Body of pancreas (tissue), 4 donors: Measurements from ENCODE around the gene KLHL7. TPM values are rescaled to one million over a fixed set of nuclear protein-coding genes. Genes with fewer than 3 reads are reported as not detected.

ENCODE experiments used
- ATAC-seq: fragments of 150-250 bp; one replicate; pipeline ENCODE4 v1.9.1; 2016
- DNase-seq, 4 donors: peaks; one replicate each; pipeline ENCODE4 v3.0.0-alpha.2; 2019
- H3K27ac ChIP-seq, 4 donors: fragments of 200-600 bp; sonication (generic); 1 replicate in 3 of 4; 2 replicates in 1 of 4; pipeline versions ENCODE4 v1.5.1 to v1.6.1; 2016 to 2019; ENCODE audit warnings: mild to moderate bottlenecking in 1 of 4, mixed read lengths in 1 of 4, moderate library complexity in 1 of 4
- H3K27me3 ChIP-seq, 2 donors: fragments of 200-600 bp; sonication (generic); one replicate each; pipeline ENCODE4 v1.6.0; 2016; ENCODE audit warnings: mild to moderate bottlenecking in 1 of 2
- H3K36me3 ChIP-seq, 2 donors: fragments of 200-600 bp; sonication (generic); replicated peaks in 1 of 2; 2 replicates each; pipeline ENCODE4 v1.5.1; 2016; ENCODE audit warnings: low read depth in 2 of 2; ENCODE audit not compliant: insufficient read depth in 1 of 2
- H3K4me1 ChIP-seq: fragments of 200-600 bp; sonication (generic); one replicate; pipeline ENCODE4 v1.6.0; 2016
- H3K4me3 ChIP-seq, 2 donors: fragments of 200-600 bp; sonication (generic); 1 replicate in 1 of 2; 2 replicates in 1 of 2; pipeline ENCODE4 v1.5.1; 2016 to 2019
- H3K9me3 ChIP-seq, 3 donors: fragments of 200-600 bp; sonication (generic); 1 replicate in 2 of 3; 2 replicates in 1 of 3; pipeline ENCODE4 v1.5.1; 2016
- POLR2A ChIP-seq, 3 donors: fragments of 450-650 bp; IDR thresholded peaks; one replicate each; pipeline ENCODE4 v1.6.1; 2016; ENCODE audit warnings: antibody characterized with exemption in 3 of 3, mild to moderate bottlenecking in 2 of 3
- WGBS, 2 donors: methylation state at CpG; one replicate each; pipeline ENCODE4 v1.1.5; 2017; 5-methylcytosine and 5-hydroxymethylcytosine counted together
- intact Hi-C: fragments of 100-400 bp; cut with DNase I; formaldehyde crosslinking; loops from one replicate; pipeline ENCODE4 v1.15.1; 2023
- total RNA-seq, 2 donors: library from RNA; depleted of rRNA; stranded (reverse); fragments of >200 nt; gene quantifications; one replicate each; pipeline ENCODE4 v1.1.0, GENCODE V29; 2016
- TF ChIP-seq, protein P1 (sequence below), 7 experiments: fragments of 450-650 bp in 4 of 7; fragments of 200-600 bp in 3 of 7; sonication (generic) in 3 of 7; IDR thresholded peaks; one replicate each; pipeline ENCODE4 v1.5.1; 2016 to 2019; ENCODE audit warnings: antibody characterized with exemption in 7 of 7

KLHL7 gene
- total RNA-seq, 2 donors from 2014 or later: 18.2 to 65.3 TPM

DNA sequence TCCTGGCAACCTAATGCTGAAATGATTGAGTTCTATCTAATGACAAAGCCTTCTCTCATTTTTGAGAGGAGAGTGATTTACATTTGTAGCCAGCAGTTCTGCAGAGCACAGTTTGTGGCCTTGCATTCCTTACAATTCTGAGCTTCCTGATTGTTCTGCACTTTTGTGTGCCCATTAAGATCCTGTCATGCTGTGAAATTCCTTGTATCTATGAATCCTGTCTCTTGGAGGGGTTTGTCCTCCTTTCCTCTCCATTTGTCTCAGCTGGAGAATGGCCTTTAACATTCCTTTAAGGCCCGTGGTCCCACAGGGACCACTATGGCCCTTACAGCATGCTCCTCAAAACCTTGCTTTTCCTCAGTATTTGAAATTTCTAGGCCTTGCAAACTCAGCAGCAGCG lies 10.4 kb downstream of the KLHL7 start:
- Histone ChIP-seq H3K9me3 (no peaks in the 10 kb centered on the region), H3K27ac (no peak overlapping the region), H3K27me3 (no peaks in the 10 kb centered on the region), H3K36me3 (no peaks in the 10 kb centered on the region), H3K4me3 (no peak overlapping the region), H3K4me1 (no peaks in the 10 kb centered on the region)
- WGBS, 2 donors: 66 to 68% methylated on average over 2 of the region's 2 CpGs
- ATAC-seq (no peak), DNase-seq (no peak)
- intact Hi-C loops: no loop called here
- TF ChIP-seq, protein P1, sequence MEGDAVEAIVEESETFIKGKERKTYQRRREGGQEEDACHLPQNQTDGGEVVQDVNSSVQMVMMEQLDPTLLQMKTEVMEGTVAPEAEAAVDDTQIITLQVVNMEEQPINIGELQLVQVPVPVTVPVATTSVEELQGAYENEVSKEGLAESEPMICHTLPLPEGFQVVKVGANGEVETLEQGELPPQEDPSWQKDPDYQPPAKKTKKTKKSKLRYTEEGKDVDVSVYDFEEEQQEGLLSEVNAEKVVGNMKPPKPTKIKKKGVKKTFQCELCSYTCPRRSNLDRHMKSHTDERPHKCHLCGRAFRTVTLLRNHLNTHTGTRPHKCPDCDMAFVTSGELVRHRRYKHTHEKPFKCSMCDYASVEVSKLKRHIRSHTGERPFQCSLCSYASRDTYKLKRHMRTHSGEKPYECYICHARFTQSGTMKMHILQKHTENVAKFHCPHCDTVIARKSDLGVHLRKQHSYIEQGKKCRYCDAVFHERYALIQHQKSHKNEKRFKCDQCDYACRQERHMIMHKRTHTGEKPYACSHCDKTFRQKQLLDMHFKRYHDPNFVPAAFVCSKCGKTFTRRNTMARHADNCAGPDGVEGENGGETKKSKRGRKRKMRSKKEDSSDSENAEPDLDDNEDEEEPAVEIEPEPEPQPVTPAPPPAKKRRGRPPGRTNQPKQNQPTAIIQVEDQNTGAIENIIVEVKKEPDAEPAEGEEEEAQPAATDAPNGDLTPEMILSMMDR (IDR thresholded peaks at IDR 0.05): no peak
- no peak for TF ChIP-seq POLR2A (IDR thresholded peaks at IDR 0.05)

DNA sequence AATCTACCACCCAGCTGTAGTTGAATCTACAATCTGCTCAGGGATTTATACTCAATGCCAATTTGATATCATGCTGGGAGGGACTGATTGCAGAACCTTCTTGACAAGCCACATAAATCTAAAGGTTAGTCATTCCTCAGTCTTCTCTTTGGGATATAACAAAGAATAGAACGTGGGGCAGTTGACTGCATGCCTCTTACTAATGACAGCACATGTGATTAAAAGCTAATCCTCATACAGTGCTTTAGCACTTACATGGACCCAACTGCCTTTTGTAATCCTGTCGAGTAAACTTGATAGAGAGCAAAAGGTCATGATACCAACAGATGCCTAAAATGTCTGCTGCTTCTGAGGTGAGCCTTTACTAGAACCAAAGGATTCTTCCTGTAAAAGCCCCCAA lies 12.3 kb downstream of the KLHL7 start:
- H3K9me3 ChIP-seq: no peaks in the 10 kb centered on the region
- peaks cover under 1% of the 10 kb centered on the region for H3K4me1 ChIP-seq
- no peak for DNase-seq
- intact Hi-C loops: no loop called here
- H3K27ac ChIP-seq: no peak overlapping the region
- no peaks in the 10 kb centered on the region for H3K36me3 ChIP-seq
- H3K27me3 ChIP-seq: no peaks in the 10 kb centered on the region
- TF ChIP-seq, protein P1 (IDR thresholded peaks at IDR 0.05): no peak
- no peak for TF ChIP-seq POLR2A (IDR thresholded peaks at IDR 0.05)
- no peak for ATAC-seq
- H3K4me3 ChIP-seq: no peak overlapping the region
- 35 to 40% methylated on average over 2 of the region's 2 CpGs for WGBS, 2 donors

DNA sequence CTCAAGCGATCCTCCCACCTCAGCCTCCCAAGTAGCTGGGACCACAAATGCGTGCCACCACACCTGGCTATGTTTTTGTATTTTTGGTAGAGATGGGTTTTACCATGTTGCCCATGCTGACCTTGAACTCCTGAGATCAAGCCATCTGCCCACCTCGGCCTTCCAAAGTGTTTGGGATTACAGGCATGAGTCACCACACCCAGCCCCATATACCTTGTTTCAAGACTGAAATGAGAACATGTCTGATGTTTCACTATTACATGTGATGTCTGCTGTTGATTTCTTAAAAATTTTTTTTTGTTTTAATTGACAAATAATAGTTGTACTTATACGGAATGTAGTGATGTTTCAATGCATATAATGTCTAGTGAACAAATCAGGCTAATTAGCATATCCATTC lies 14.5 kb downstream of the KLHL7 start:
- DNase-seq (no peak), ATAC-seq (no peak)
- 84 to 90% methylated on average over 4 of the region's 4 CpGs for WGBS, 2 donors
- H3K4me3 ChIP-seq: no peak overlapping the region
- H3K27ac ChIP-seq: no peak overlapping the region
- H3K9me3 ChIP-seq: no peaks in the 10 kb centered on the region
- no peaks in the 10 kb centered on the region for H3K36me3 ChIP-seq
- TF ChIP-seq, protein P1 (IDR thresholded peaks at IDR 0.05): no peak
- no peak for TF ChIP-seq POLR2A (IDR thresholded peaks at IDR 0.05)
- H3K4me1 ChIP-seq: peaks cover 10% of the 10 kb centered on the region
- no peaks in the 10 kb centered on the region for H3K27me3 ChIP-seq
- intact Hi-C loops: no loop called here

DNA sequence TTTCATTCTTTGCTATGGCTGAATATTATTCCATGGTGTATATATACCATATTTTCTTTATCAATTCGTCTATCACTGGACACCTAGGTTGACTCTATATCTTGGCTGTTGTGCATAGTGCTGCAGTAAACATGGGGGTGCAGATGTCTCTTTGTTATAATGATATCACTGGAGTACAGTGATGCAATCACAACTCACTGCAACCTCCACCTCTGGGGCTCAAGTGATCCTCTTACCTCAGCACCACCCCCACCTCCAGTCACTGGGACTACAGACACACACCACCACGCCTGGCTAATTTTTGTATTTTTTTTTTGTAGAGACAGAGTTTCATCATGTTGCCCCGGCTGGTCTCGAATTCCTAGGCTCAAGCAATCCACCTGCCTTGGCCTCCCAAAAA lies 15.6 kb downstream of the KLHL7 start:
- no peak for ATAC-seq
- DNase-seq: no peak

DNA sequence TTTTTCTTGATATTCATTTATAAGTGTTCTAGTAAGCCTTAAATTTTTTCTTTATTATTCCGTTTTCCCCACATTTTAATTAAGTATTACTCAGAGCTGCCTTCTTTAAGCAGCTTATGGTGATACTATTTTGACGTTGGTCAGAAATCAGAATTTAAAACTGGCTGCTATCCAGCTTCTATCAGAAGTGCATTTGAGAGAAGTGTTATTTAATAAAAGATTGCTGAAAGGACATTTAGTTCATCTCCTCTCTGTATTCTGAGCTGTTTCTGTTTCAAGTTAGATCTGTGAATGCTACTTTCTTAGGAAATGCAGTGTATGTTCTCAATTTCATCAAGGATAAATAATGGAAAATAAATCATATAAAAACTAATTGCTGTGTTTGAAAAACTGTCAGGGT lies 17.4 kb downstream of the KLHL7 start:
- TF ChIP-seq POLR2A (IDR thresholded peaks at IDR 0.05): no peak
- TF ChIP-seq, protein P1 (IDR thresholded peaks at IDR 0.05): no peak
- H3K27ac ChIP-seq: no peak overlapping the region
- no peak overlapping the region for H3K4me3 ChIP-seq
- 56 to 61% methylated on average over 2 of the region's 2 CpGs for WGBS, 2 donors
- DNase-seq (no peak), ATAC-seq (no peak)
- H3K36me3 ChIP-seq: peaks cover 0 to 8% of the 10 kb centered on the region in 2 donors
- no peaks in the 10 kb centered on the region for H3K9me3 ChIP-seq
- intact Hi-C loops: no loop called here
- H3K4me1 ChIP-seq: peaks cover 10% of the 10 kb centered on the region
- no peaks in the 10 kb centered on the region for H3K27me3 ChIP-seq

More for the DNA sequence above, 15.6 kb downstream of the KLHL7 start:
- Histone ChIP-seq H3K27ac (no peak overlapping the region), H3K27me3 (no peaks in the 10 kb centered on the region), H3K4me3 (no peak overlapping the region), H3K36me3 (peaks cover 0 to 2% of the 10 kb centered on the region in 2 donors), H3K9me3 (no peaks in the 10 kb centered on the region), H3K4me1 (peaks cover 10% of the 10 kb centered on the region)
- no peak for TF ChIP-seq POLR2A (IDR thresholded peaks at IDR 0.05)
- TF ChIP-seq, protein P1 (IDR thresholded peaks at IDR 0.05): no peak
- WGBS, 2 donors: 88 to 95% methylated on average over 4 of the region's 4 CpGs
- intact Hi-C loops: no loop called here
